Measurements from ENCODE around the gene KSR2.
"Not testable (repeated sequence)": the region's sequence is repeated elsewhere in the genome, so short reads cannot be mapped to it uniquely, and the experiment has no call there.

The KSR2 gene

DNA sequence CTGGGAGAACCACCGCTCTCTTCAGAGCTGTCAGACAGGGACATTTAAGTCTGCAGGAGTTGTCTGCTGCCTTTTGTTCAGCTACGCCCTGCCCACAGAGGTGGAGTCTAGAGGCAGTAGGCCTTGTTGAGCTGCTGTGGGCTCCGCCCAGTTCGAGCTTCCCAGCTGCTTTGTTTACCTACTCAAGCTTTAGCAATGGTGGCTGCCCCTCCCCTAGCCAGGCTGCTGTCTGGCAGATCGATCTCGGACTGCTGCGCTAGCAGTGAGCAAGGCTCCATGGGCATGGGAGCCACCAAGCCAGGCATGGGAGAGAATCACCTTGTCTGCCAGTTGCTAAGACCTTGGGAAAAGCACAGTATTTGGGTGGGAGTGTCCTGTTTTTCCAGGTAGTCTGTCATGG lies 340.1 kb downstream of the KSR2 start:
- DNase-seq (ENCODE audit: low read depth) = not testable (repeated sequence)

DNA sequence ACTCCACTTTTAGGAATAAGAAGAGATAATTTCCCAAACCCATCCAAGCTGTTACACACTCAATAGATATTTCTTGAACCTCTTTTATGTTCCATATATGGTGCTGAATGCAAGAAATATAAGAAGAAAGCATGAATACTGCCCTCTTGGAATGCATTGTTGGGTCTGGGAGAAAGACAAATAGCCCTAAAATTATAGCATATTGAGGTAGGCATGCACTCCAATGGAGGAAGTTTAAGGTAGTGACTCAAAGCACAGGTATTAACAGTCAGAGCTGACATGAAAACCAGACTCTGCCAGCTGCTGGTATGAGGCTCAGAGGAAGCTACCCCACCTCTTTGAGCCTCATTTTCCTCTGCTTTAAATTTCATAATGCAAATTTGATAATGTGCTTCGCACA lies 346.0 kb downstream of the KSR2 start:
- no peak for DNase-seq (ENCODE audit: low read depth)

DNA sequence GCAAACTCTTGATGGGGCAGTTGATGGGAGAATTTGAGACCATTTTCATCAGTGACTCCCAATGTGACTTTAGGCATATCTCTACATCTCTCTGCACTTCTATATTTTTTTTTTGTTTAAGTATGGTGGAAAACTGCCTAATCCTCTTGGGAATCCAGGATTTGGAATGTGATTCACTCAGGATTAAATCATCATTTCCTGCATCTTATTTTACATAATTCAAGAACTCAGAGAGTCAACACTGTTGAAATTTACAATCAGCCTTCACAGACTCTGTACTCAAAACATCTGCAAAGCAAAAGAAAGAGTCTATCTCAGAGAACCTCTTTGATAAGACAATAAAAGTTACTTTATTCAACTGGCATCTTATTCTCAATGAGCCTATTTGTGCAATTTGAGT lies 346.7 kb downstream of the KSR2 start:
- DNase-seq (ENCODE audit: low read depth) = peak; percentile 53

DNA sequence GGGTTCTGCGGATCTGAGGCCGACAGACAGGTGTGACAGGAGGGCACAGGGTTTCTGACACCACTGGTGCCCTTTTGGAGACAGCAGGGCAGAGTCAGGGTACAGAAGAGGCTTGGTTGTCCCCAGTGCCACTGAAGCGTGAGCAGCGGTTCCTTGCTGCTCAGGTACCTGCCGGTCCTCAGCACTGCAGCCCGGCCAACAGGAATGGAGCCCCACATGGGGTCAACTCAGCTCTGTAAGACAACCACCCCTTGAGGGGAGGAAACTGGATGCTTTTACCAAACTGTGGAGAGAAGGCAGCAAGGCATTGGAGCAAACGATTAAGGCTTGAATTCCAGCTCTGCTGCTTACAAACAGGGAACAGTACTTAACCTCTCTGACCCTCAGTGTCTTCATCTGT lies 361.0 kb downstream of the KSR2 start:
- no peak for DNase-seq (ENCODE audit: low read depth)

DNA sequence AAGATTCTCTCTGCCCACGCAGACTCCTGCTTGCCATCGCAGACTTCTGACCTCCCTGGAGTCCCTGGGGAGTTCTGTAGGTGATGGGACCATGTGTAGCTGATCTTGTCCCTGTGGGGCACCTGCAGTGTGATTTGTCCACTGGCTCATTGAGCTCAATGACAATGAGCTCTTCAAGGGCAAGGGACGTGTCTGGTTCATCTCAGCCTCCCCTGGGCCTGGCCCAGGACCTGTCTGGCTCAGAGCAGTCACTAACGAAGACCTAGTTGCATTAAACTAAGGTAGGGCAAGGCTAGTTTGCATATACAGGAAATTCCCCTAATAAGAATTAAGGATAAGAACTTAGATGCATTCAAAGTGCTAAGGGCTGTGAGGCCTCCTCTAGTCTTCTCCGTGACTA lies 361.8 kb downstream of the KSR2 start:
- DNase-seq (ENCODE audit: low read depth) = no peak

DNA sequence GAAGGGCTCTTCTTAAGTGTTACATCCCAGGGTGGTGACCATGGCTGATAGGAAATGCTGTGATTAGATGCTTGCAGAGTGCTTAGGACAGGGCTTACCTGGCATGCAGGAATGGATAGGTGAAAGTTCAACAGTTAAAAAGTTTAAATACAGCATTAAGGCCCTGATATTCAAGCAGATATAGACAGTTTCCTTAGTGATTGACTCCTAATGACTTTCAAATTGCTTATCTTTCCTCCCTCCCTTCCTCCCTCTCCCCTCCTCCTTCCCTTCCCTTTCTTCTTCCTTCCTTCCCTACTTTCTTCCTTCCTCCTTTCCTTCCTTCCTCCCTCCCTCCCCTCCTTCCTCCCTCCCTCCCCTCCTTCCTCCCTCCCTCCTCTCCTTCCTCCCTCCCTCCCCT lies 362.8 kb downstream of the KSR2 start:
- DNase-seq (ENCODE audit: low read depth) = no peak

DNA sequence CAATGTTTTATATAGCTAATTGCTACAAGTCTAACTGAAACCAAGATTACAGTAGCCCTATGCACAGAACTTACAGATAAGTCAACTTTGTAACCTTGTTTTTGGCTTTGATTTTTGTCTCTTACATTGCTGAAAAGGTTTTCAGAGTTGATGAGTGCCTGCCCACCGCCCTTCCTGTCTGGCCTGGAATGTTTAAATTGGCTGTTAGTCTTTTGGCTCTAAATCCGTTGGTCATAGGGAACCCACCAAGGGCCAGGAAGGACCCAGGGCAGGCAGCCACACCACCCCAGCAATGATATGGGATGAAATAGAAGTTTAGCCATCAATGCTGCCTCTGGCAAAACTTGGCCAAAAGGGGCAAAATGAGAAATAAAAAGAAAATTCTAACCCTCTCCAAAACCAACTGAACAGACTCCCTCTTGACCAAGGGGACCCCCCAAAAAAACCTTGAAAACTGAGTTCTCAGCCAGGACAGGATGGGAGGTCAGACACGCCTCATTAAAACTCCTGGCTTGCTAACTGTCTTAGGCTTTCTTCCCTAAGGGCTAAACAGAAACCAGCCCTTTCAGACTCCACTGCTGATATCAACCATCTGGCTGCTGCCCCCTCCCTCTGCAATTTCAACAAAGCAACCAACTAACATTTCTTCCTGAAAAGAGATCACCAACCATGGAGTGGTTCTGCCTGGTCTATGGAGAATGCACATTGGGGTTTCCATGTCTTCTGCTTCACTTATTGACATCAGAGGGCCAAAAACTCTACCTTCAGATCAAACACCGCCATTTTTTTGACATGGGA lies 365.3 kb downstream of the KSR2 start:
- no peak for DNase-seq (ENCODE audit: low read depth)

DNA sequence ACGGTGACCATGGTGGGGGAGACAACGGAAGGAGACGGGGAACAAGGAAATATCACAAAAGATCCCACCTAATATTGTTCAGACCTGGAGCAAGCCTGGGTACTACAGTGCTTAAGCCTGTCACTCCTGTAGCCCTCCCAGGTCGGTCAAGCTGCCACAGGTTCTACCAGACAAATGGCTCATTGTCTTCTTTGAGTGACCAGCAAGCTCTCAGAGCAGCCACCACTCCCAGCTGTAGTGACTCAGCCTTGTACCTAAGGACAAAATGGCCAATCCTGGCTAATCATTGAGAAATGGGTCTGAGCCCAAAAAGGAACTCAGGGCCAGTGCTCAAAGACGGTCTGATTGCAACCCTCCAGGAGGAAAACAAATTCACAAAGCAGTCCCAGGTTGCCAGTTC lies 368.9 kb downstream of the KSR2 start:
- DNase-seq (ENCODE audit: low read depth) = no peak

DNA sequence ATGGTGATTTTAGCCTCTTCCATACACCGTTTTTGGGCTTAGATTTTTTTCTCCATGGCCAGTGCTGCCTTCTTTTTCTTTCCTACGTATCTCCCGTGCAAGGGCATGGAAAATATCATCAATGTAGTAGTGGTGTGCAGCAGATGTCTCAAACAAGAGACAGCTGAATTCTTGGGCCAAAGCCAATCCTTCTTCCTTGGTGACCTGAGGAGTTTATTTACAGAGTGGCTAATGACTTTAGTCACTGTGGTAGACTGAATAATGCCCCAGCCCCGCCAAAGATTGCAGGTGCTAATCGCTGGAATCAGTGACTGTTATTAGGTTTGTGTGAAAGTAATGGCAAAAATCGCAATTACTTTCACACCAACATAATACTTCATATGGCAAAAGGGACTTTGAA lies 371.8 kb downstream of the KSR2 start:
- no peak for DNase-seq (ENCODE audit: low read depth)

DNA sequence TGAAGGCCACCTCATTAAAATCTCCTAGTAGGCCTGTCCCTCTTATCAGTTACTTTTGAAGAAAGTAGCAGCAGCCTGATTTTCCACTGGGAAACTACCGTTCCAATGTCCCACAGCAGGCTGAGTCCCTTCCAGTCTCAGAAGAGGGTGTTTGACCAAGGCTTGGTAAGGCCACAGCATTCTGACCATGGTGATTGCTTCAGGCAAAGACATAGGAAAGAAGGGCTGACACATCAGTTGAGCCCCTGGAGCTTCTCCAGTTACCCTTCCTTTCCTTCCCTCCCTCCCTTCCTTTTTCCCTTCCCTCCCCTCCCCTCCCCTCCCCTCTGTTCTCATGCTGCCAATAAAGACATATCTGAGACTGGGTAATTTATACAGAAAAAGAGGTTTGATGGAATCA lies 373.0 kb downstream of the KSR2 start:
- DNase-seq (ENCODE audit: low read depth) = no peak

DNA sequence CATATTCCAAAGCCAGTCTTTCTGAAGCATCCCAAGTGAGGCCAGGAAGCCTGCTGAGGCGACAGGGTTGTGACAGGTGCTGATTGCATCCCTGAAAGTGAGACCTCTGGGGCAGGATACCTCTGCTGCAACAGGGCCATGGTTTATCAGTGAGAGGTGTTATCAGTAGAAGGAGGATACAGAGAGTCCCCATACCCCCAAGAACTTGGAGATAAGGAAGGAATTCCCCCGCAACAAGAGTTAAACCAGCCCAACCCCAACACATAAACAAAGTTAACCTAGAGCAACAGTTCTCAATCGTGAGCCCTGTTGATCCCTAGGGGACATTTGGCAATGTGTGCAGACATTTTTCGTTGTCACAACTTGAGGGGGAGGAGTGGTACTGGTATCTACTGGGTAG lies 374.3 kb downstream of the KSR2 start:
- no peak for DNase-seq (ENCODE audit: low read depth)

DNA sequence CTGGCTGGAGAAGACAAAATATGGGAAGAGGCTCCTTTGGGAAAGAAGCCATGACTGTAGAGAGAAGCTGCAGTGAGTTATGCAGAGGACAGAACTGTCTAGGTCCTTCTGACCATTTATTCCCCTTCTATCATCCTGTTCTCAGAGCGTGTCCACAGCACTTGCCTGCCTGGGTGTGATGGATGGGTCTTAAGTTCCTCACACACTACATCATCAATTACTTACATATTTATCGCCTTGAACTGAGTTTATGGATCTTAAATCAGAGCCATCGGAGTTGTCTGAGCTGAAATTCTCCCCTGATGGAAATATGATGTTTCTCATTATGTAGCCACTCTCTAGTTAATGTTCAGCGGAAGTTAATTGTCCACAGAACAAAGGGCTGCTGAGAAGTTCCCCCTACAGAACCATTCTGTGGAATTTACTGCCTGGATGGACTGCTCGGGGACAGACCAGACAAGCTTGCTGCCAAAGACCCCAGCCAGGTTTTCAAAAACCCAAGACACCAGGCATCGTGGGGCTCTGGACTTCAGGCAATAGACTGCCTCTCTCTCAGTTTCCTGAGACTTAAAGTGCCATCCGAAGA lies 374.9 kb downstream of the KSR2 start:
- no peak for DNase-seq (ENCODE audit: low read depth)

DNA sequence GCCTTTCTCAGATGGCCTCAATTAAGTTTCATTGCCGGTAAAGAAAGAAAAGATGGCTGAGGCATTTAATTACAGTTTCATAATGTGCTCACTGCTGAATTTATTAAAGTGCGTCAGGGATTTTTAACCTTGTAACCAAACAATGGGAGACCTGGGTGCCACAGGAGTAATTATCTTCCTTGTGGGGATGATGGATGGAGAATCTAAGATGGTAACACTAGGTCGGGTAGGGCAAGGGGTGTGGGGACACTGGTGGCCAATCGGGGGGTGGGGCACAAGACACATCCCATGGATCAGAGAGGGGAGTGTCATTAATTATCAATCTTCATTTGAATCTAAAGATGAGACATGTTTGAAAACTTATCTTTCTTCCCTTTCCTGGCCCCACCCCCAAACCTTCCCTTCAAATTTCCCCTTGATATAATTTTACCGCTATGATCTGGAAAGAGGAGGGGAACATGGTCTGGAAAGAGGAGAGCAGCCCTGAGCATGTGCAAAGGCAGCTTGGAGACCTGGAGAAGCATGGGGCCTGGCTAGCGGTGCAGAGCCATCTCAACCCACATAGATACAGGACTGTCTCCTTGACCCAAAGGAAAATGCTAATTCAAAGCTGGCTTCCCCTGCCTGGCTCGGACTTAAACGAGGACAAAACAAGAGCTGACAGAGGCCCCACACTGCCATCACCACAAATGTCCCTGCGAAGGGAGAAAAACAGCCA lies 376.0 kb downstream of the KSR2 start:
- DNase-seq (ENCODE audit: low read depth) = no peak

DNA sequence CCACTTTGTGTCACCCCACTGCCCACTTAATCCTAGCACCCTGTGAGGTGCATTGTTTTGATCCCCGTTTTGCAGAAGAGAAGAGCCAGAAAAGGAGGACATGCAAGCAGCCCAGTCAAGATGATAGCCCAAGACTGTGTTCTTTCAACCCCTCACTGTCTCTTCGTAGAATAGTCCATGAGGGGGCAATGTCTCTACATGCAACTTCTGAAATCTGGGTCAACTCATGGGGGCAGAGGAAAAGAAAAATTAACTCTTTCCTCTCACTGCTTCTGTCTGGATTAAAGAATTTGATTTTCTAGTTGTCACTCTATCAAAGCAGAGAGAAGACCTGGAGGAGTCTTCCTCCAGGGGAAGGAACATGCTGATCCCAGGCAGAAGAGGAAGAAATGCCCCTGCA lies 377.8 kb downstream of the KSR2 start:
- no peak for DNase-seq (ENCODE audit: low read depth)

DNA sequence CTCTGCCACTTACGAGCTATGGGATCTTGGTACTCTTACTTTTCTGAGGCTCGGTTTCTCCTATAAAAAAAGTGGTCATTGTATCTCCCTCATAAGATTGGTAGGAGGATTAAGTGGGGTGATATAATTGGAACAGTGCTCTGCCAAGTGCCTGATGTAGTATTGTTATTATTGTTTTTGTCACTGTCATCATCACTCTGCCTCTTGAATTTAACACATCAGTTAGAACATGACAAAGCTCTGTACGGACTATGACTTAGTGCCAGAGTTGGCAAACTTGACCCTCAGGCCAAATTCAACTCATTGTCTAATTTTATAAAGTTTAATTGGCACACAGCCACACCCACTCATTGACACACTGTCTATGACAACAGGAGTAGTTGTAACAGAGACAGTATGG lies 378.4 kb downstream of the KSR2 start:
- DNase-seq (ENCODE audit: low read depth) = no peak

DNA sequence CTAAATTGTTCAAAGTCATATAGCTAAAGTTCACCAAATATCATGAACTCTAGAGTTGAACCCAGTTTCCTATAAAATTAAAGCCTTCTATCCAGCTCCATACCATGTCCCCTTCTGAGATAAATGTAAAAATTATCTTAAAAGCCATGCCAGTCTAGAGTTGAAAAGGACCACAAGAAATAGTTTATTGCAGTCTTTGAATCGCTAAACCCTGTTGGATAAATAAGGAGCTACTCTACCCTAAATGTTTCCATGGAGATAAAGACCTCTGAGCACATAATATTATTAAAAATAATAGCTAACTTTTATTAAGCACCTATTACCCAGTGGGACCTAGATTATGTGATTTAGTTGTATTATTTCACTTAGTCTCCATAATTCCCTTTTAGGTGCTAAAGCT lies 379.8 kb downstream of the KSR2 start:
- DNase-seq (ENCODE audit: low read depth) = no peak

DNA sequence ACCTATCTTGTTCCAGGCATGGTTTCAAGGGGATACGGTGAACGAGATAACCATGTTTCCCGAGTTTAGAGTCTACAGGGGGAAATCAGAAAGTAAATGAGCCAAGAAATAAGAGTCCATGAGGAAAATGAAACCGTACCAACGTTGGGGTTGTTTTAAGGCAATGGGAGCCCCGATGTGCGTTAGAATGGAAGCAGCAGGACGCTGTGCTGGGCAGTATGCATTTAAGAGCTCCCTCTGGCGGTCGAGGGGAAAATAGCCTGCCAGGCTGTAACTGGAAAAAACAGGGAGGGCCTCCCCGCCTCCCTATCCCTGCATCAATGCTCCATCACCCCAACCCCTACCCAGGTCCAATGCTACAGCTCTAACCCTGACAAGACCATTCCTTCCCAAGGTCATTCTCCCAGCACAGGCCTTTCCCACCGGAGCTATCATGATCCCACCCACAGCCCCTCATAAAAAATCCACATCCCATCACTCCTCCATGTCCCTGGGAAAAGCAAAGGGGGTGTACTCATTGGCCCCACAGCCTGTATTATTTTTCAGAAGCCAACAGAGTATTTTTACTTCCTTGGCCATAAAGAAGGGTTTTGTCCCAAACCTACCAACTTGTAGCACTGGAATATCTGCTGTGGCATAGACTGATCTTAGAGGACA lies 381.0 kb downstream of the KSR2 start:
- DNase-seq (ENCODE audit: low read depth) = peak; percentile 17

DNA sequence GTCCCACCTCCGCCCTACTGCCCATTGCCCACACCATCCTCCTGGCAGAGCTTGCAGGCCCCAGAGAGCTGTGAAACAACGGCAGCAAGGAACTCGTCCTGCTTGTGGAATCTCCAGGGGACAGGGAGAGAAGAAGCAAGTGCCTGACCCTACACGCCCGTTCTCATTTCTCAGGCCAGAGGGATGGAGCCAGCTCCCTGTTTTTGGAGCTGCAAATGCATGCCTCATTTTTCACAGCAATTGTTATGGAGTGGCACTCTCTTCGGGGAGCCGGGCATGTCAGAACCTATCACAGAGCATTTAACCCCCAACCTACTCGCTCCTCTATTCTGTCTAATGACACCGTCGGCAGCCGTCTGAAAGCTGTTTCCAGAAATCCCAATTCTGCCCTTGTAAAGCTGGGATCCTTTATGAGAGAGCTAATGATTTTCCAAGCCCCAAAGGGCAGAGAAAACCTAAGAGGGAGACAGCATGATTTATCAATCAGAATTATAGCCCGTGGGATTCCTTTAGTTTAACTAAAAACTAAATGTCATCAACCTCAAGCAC lies 385.0 kb downstream of the KSR2 start:
- DNase-seq (ENCODE audit: low read depth) = no peak

DNA sequence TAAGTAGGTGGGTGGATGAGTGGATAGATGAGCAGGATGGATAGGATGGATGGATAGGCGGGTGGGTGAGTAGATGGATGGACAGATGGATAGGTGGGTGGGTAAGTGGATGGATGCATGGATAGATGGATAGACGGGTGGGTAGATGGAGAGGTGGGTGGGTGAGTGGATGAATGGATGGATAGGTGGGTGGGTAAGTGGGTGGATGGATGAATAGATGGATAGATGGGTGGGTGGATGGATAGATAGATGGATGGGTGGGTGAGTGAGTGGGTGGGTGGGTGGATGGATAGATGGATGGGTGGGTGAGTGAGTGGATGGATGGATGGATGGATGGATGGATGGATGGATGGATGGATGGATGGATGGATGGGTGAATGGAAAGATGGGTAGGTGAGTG lies 385.7 kb downstream of the KSR2 start:
- DNase-seq (ENCODE audit: low read depth) = no peak

DNA sequence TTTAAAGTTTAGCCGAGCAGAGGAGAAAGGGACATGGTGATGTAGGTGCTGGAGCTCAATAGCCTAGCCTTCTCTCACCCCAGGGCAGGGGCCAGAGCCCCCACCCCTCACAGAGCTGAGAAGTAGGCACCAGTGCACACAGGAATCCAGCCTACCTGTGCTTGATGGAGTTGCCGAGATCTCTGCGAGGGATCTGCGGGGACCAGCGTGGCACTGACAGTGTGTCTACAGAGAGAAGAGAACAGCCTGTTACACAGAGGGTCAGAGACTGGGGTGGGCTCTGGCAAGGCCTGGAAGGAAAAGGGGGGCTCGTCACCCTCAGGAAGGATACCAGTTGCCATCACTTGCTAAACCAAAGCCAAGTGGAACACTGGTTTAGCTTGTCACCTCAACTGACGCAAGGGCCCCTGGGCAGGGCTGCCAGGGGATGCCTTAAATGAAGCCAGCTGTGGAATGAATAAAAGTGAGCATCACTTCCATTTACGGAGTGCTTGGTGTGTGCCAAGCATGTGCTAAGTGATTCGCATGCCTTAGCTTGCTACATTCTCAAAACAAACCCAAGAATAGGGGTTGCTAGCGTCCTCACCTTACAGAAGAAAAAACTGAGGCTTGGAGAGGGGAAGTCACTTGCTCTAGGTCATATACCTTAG lies 386.5 kb downstream of the KSR2 start:
- DNase-seq (ENCODE audit: low read depth) = no peak

DNA sequence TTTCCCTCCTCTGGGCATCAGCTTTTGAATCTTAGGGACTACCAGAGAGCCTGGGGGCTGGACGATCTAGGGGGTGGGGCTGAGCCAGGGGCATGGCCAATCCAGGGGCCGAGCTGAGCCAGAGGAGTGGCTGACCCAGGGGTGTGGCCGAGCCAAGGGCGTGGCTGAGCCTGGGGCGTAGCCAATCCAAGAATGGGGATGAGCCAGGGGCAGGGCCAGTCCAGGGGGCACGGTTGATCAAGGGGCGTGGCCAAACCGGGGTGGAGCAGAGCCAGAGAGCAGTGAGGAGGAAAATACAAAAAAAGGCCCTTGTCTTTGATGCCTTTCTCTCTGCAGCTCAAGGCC lies 388.1 kb downstream of the KSR2 start:
- no peak for DNase-seq (ENCODE audit: low read depth)

DNA sequence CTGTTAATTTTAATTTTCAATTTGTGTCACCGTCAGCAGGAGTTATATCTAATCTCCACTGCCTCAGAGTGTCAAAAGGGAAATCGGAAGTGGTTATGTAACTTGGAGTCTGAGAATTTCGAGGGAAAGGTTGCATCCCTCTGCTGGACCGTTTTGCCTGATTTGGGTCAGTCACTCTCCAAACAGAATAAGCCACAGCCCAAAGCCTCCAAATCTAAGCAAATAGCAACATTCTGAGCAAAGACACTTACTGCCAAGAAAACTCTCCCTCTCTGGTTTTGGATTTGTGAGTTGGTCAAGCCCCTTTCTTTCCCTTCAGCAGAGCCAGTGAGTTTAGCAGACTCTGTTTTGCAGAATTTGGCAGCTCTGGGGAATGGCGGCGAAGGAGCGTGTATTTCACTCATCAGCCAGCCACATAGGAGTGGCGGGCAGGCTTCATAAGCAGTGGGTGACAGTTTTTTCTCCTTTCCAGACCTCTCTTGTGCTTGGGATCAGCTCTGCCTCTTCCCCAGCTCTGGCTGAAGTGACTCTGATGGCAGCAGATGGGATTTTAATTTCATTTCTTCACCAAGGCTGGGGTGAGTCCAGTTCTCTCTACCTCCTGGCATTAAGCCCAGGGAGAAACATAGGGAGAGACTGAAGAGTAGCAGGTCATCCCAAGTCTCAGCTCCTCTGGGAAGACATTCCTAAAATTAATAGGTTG lies 388.6 kb downstream of the KSR2 start:
- peak; percentile 8 for DNase-seq (ENCODE audit: low read depth)
